HG03565 (cell line): Measurements from ENCODE around the gene ATRNL1.
"Not testable (repeated sequence)": the region's sequence is repeated elsewhere in the genome, so short reads cannot be mapped to it uniquely, and the experiment has no call there.

ENCODE experiments used
- ATAC-seq: cut with Tn5 transposase; IDR thresholded peaks from one replicate; pipeline ENCODE4 v1.9.1; 2021; ENCODE audit warnings: mild to moderate bottlenecking, moderate library complexity; ENCODE audit not compliant: unreplicated experiment

ATRNL1 gene

GRCh38 chr10:115173915-115174443, 80.8 kb downstream of the ATRNL1 start:
- ATAC-seq, result no peak

- not testable (repeated sequence) for ATAC-seq
Observed at GRCh38 chr10:115207276-115207675, 114.1 kb downstream of the ATRNL1 start.

- ATAC-seq, result peak; percentile 84
Observed at GRCh38 chr10:115209133-115209532, 116.0 kb downstream of the ATRNL1 start.

GRCh38 chr10:115214829-115215228, 121.7 kb downstream of the ATRNL1 start:
- no peak for ATAC-seq

- no peak for ATAC-seq
Observed at GRCh38 chr10:115219203-115219602, 126.0 kb downstream of the ATRNL1 start.

GRCh38 chr10:115222039-115222438, 128.9 kb downstream of the ATRNL1 start:
- ATAC-seq, result no peak

- no peak for ATAC-seq
Observed at GRCh38 chr10:115239761-115240160, 146.6 kb downstream of the ATRNL1 start.

GRCh38 chr10:115250784-115251183, 157.6 kb downstream of the ATRNL1 start:
- no peak for ATAC-seq

- ATAC-seq, result not testable (repeated sequence)
Observed at GRCh38 chr10:115253765-115254164, 160.6 kb downstream of the ATRNL1 start.

- no peak for ATAC-seq
Observed at GRCh38 chr10:115272482-115272881, 179.3 kb downstream of the ATRNL1 start.

- ATAC-seq, result no peak
Observed at GRCh38 chr10:115278294-115278693, 185.1 kb downstream of the ATRNL1 start.

- no peak for ATAC-seq
Observed at GRCh38 chr10:115295213-115295805, 202.1 kb downstream of the ATRNL1 start.

GRCh38 chr10:115300080-115300479, 206.9 kb downstream of the ATRNL1 start:
- no peak for ATAC-seq

- not testable (repeated sequence) for ATAC-seq
Observed at GRCh38 chr10:115319669-115320068, 226.5 kb downstream of the ATRNL1 start.

GRCh38 chr10:115321360-115321759, 228.2 kb downstream of the ATRNL1 start:
- peak; percentile 86 for ATAC-seq

- ATAC-seq, result no peak
Observed at GRCh38 chr10:115328331-115328730, 235.2 kb downstream of the ATRNL1 start.

- ATAC-seq, result no peak
Observed at GRCh38 chr10:115335366-115335765, 242.2 kb downstream of the ATRNL1 start.

- peak; percentile 88 for ATAC-seq
Observed at GRCh38 chr10:115355162-115355760, 262.1 kb downstream of the ATRNL1 start.

- ATAC-seq, result not testable (repeated sequence)
Observed at GRCh38 chr10:115367920-115368319, 274.8 kb downstream of the ATRNL1 start.

- no peak for ATAC-seq
Observed at GRCh38 chr10:115379064-115379463, 285.9 kb downstream of the ATRNL1 start.

GRCh38 chr10:115384665-115385064, 291.5 kb downstream of the ATRNL1 start:
- ATAC-seq, result no peak

- no peak for ATAC-seq
Observed at GRCh38 chr10:115390607-115391006, 297.4 kb downstream of the ATRNL1 start.
